SH-SY5Y (cell line): ENCODE results near the gene AGAP2.

ENCODE experiments used
- GATA2 ChIP-seq: IDR thresholded peaks from 2 replicates; pipeline ENCODE4 v1.6.1; 2011; ENCODE audit warnings: mild to moderate bottlenecking, low read depth, low read length
- GATA3 ChIP-seq: IDR thresholded peaks from 2 replicates; pipeline ENCODE4 v1.6.1; 2011; ENCODE audit warnings: low read depth, mild to moderate bottlenecking, low read length, moderate library complexity

- TF ChIP-seq GATA3 (no peak), GATA2 (no peak)
Measured at GRCh38 chr12:57749061-57749460, 10.5 kb upstream of the AGAP2 start.
